WTC11 (cell line): ENCODE results near the gene FAM3D. TPM values are rescaled to one million over a fixed set of nuclear protein-coding genes. Genes with fewer than 3 reads are reported as not detected.

Experiments
- ATAC-seq: fragments of 200-7000 bp; cut with Tn5 transposase; 2 replicates; pipeline ENCODE4 v1.10.0; 2021; ENCODE audit warnings: mild to moderate bottlenecking, moderate library complexity
- CTCF ChIA-PET: fragments of 300-600 bp; sonication (Branson Sonifier 250); formaldehyde crosslinking; loops from one replicate; lab custom pipeline; 2021; ENCODE audit warnings: antibody characterized with exemption; lab: Charles Lee
- POLR2A ChIA-PET: fragments of 350-600 bp; sonication (Branson Sonifier 250); formaldehyde crosslinking; loops from one replicate; lab custom pipeline; 2021; ENCODE audit warnings: antibody characterized with exemption; lab: Charles Lee
- DNase-seq: peaks from one replicate; pipeline ENCODE4 v3.0.0; 2021; ENCODE audit warnings: low spot score
- H3K27ac Mint-ChIP-seq: 2 replicates; pipeline ENCODE4 v1.8.0; 2021; ENCODE audit warnings: mixed read lengths
- H3K27me3 Mint-ChIP-seq: 2 replicates; pipeline ENCODE4 v1.8.0; 2021; ENCODE audit warnings: low read depth, mild to moderate bottlenecking, moderate library complexity, mixed read lengths
- H3K36me3 Mint-ChIP-seq: 2 replicates; pipeline ENCODE4 v1.8.0; 2021; ENCODE audit warnings: mixed read lengths
- H3K4me1 Mint-ChIP-seq: 2 replicates; pipeline ENCODE4 v1.8.0; 2022; ENCODE audit warnings: mixed read lengths
- H3K4me3 Mint-ChIP-seq: 2 replicates; pipeline ENCODE4 v1.8.0; 2021; ENCODE audit warnings: mild to moderate bottlenecking, moderate library complexity, mixed read lengths
- H3K9me3 Mint-ChIP-seq: 2 replicates; pipeline ENCODE4 v1.8.0; 2021; ENCODE audit warnings: mixed read lengths
- FOXP1 ChIP-seq: sonication (generic); formaldehyde crosslinking; IDR thresholded peaks from 2 replicates; pipeline ENCODE4 v1.8.0; 2022; ENCODE audit warnings: missing genetic modification reagents, mild to moderate bottlenecking, moderate library complexity, borderline replicate concordance
- GABPB1 ChIP-seq: sonication (generic); formaldehyde crosslinking; IDR thresholded peaks from 2 replicates; pipeline ENCODE4 v1.8.1; 2023; ENCODE audit warnings: mild to moderate bottlenecking, missing genetic modification reagents
- SP1 ChIP-seq: sonication (generic); formaldehyde crosslinking; conservative IDR thresholded peaks from 2 replicates; pipeline ENCODE4 v1.8.1; 2022; ENCODE audit warnings: missing genetic modification reagents
- TEAD1 ChIP-seq: sonication (generic); formaldehyde crosslinking; IDR thresholded peaks from 2 replicates; pipeline ENCODE4 v1.8.0; 2022; ENCODE audit warnings: mild to moderate bottlenecking, missing genetic modification reagents
- ZNF219 ChIP-seq: sonication (generic); formaldehyde crosslinking; IDR thresholded peaks from 2 replicates; pipeline ENCODE4 v1.8.0; 2023; ENCODE audit warnings: missing genetic modification reagents, mild to moderate bottlenecking, borderline replicate concordance
- ZNF232 ChIP-seq: sonication (generic); formaldehyde crosslinking; IDR thresholded peaks from 2 replicates; pipeline ENCODE4 v1.8.0; 2022; ENCODE audit warnings: mild to moderate bottlenecking, missing genetic modification reagents
- ZNF671 ChIP-seq: fragments of 250-450 bp; sonication (Bioruptor Pico); IDR thresholded peaks from 2 replicates; pipeline ENCODE4 v1.8.0; 2021; ENCODE audit warnings: mild to moderate bottlenecking
- total RNA-seq: library from RNA; stranded (reverse); gene quantifications from 3 replicates; pipeline ENCODE4 v1.2.3, GENCODE V29; 2021
- TF ChIP-seq, protein P1 (sequence below): fragments of 250-450 bp; sonication (Bioruptor Pico); conservative IDR thresholded peaks from 2 replicates; pipeline ENCODE4 v1.9.0; 2021; ENCODE audit warnings: mild to moderate bottlenecking
- TF ChIP-seq, protein P2 (sequence below): sonication (generic); formaldehyde crosslinking; IDR thresholded peaks from 2 replicates; pipeline ENCODE4 v1.8.1; 2023; ENCODE audit warnings: mild to moderate bottlenecking, missing genetic modification reagents, moderate library complexity
- TF ChIP-seq, protein P3 (sequence below): sonication (generic); formaldehyde crosslinking; IDR thresholded peaks from 2 replicates; pipeline ENCODE4 v1.8.0; 2023; ENCODE audit warnings: missing genetic modification reagents, mild to moderate bottlenecking, borderline replicate concordance
- TF ChIP-seq, protein P4 (sequence below): sonication (generic); formaldehyde crosslinking; IDR thresholded peaks from 2 replicates; pipeline ENCODE4 v1.8.1; 2023; ENCODE audit warnings: mild to moderate bottlenecking, moderate library complexity, missing genetic modification reagents
- TF ChIP-seq, protein P5 (sequence below): sonication (generic); formaldehyde crosslinking; conservative IDR thresholded peaks from 2 replicates; pipeline ENCODE4 v1.8.1; 2023; ENCODE audit warnings: mild to moderate bottlenecking, low read depth, missing genetic modification reagents, moderate library complexity
- TF ChIP-seq, protein P6 (sequence below): sonication (generic); formaldehyde crosslinking; IDR thresholded peaks from 2 replicates; pipeline ENCODE4 v1.8.1; 2023; ENCODE audit warnings: mild to moderate bottlenecking, missing genetic modification reagents, moderate library complexity

Gene FAM3D
- total RNA-seq, 1 experiment from 2014 or later = 0.66 TPM

DNA sequence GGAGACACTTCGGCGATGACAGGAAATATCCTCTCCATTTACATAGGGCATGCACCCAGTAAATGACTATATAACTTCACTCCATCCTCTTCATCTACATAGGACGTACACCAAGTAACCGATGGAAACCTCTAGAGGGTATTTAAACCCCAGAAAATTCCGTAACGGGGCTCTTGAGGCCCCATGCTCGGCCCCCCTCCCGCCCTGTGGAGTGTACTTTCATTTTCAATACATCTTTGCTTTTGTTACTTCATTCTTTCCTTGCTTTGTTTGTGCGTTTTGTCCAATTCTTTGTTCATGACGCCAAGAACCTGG lies 81.9 kb downstream of the FAM3D start:
- peaks cover 47% of the 10 kb centered on the region for H3K27me3 Mint-ChIP-seq
- CTCF ChIA-PET = interaction anchor here (0.9 to 3.2 kb wide), 15 partner anchors 8 to 278 kb away, joined by 3 to 27 read pairs (median 5); partner anchors contain the start of genes FAM107A, HTD2 and RPP14

More for the DNA sequence above, 81.9 kb downstream of the FAM3D start:
- ATAC-seq = no peak
- H3K36me3 Mint-ChIP-seq = no peaks in the 10 kb centered on the region
- no peak for TF ChIP-seq FOXP1
- TF ChIP-seq, protein P1, sequence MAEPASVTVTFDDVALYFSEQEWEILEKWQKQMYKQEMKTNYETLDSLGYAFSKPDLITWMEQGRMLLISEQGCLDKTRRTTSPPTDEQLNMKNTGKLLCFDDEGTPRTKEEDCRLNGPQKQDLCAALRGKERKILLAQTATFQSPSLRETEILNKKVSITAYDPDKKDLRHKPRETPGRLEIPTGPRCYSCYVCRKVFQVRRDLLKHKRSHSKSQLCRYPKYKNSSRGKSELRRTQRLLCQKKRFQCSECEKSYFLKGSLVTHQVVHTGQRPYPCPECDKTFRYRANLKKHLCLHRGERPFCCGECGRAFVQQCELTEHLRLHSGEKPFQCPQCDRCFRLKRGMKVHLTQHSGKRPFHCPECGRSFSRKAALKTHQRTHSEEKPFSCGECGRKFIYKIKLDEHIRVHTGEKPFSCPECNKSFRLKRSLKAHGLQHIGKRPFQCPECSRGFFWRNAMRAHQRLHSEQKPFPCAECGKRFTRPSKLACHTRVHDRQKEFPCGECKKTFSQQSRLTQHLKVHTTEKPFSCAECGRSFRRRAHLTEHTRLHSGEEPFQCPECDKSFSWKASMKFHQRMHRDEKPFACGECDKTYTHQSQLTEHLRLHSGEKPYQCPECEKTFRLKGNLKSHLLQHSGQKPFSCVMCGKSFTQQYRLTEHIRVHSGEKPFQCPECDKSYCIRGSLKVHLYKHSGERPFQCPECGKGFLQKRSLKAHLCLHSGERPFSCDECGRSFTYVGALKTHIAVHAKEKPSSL (CRISPR knock-in tag) = no peak
- TF ChIP-seq TEAD1 (CRISPR knock-in tag) = no peak
- TF ChIP-seq ZNF232 (CRISPR knock-in tag) = no peak
- no peak for TF ChIP-seq SP1 (CRISPR knock-in tag)
- no peak for TF ChIP-seq GABPB1
- TF ChIP-seq, protein P2, sequence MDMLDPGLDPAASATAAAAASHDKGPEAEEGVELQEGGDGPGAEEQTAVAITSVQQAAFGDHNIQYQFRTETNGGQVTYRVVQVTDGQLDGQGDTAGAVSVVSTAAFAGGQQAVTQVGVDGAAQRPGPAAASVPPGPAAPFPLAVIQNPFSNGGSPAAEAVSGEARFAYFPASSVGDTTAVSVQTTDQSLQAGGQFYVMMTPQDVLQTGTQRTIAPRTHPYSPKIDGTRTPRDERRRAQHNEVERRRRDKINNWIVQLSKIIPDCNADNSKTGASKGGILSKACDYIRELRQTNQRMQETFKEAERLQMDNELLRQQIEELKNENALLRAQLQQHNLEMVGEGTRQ (CRISPR knock-in tag) = no peak
- TF ChIP-seq, protein P3, sequence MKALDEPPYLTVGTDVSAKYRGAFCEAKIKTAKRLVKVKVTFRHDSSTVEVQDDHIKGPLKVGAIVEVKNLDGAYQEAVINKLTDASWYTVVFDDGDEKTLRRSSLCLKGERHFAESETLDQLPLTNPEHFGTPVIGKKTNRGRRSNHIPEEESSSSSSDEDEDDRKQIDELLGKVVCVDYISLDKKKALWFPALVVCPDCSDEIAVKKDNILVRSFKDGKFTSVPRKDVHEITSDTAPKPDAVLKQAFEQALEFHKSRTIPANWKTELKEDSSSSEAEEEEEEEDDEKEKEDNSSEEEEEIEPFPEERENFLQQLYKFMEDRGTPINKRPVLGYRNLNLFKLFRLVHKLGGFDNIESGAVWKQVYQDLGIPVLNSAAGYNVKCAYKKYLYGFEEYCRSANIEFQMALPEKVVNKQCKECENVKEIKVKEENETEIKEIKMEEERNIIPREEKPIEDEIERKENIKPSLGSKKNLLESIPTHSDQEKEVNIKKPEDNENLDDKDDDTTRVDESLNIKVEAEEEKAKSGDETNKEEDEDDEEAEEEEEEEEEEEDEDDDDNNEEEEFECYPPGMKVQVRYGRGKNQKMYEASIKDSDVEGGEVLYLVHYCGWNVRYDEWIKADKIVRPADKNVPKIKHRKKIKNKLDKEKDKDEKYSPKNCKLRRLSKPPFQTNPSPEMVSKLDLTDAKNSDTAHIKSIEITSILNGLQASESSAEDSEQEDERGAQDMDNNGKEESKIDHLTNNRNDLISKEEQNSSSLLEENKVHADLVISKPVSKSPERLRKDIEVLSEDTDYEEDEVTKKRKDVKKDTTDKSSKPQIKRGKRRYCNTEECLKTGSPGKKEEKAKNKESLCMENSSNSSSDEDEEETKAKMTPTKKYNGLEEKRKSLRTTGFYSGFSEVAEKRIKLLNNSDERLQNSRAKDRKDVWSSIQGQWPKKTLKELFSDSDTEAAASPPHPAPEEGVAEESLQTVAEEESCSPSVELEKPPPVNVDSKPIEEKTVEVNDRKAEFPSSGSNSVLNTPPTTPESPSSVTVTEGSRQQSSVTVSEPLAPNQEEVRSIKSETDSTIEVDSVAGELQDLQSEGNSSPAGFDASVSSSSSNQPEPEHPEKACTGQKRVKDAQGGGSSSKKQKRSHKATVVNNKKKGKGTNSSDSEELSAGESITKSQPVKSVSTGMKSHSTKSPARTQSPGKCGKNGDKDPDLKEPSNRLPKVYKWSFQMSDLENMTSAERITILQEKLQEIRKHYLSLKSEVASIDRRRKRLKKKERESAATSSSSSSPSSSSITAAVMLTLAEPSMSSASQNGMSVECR (CRISPR knock-in tag) = no peak
- TF ChIP-seq, protein P4, sequence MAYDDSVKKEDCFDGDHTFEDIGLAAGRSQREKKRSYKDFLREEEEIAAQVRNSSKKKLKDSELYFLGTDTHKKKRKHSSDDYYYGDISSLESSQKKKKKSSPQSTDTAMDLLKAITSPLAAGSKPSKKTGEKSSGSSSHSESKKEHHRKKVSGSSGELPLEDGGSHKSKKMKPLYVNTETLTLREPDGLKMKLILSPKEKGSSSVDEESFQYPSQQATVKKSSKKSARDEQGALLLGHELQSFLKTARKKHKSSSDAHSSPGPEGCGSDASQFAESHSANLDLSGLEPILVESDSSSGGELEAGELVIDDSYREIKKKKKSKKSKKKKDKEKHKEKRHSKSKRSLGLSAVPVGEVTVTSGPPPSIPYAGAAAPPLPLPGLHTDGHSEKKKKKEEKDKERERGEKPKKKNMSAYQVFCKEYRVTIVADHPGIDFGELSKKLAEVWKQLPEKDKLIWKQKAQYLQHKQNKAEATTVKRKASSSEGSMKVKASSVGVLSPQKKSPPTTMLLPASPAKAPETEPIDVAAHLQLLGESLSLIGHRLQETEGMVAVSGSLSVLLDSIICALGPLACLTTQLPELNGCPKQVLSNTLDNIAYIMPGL (CRISPR knock-in tag) = no peak
- TF ChIP-seq, protein P5, sequence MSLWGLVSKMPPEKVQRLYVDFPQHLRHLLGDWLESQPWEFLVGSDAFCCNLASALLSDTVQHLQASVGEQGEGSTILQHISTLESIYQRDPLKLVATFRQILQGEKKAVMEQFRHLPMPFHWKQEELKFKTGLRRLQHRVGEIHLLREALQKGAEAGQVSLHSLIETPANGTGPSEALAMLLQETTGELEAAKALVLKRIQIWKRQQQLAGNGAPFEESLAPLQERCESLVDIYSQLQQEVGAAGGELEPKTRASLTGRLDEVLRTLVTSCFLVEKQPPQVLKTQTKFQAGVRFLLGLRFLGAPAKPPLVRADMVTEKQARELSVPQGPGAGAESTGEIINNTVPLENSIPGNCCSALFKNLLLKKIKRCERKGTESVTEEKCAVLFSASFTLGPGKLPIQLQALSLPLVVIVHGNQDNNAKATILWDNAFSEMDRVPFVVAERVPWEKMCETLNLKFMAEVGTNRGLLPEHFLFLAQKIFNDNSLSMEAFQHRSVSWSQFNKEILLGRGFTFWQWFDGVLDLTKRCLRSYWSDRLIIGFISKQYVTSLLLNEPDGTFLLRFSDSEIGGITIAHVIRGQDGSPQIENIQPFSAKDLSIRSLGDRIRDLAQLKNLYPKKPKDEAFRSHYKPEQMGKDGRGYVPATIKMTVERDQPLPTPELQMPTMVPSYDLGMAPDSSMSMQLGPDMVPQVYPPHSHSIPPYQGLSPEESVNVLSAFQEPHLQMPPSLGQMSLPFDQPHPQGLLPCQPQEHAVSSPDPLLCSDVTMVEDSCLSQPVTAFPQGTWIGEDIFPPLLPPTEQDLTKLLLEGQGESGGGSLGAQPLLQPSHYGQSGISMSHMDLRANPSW (CRISPR knock-in tag) = no peak
- TF ChIP-seq ZNF671 = no peak
- TF ChIP-seq, protein P6, sequence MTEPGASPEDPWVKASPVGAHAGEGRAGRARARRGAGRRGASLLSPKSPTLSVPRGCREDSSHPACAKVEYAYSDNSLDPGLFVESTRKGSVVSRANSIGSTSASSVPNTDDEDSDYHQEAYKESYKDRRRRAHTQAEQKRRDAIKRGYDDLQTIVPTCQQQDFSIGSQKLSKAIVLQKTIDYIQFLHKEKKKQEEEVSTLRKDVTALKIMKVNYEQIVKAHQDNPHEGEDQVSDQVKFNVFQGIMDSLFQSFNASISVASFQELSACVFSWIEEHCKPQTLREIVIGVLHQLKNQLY (CRISPR knock-in tag) = no peak
- TF ChIP-seq ZNF219 (CRISPR knock-in tag) = no peak
- H3K4me1 Mint-ChIP-seq = peaks cover 44% of the 10 kb centered on the region
- no peaks in the 10 kb centered on the region for H3K9me3 Mint-ChIP-seq
- DNase-seq = no peak
- POLR2A ChIA-PET = interaction anchor here (1.2 kb wide), 1 partner anchor 18 kb away, joined by 5 read pairs; no protein-coding TSS in a partner anchor
- peak overlapping the region; percentile 63 for H3K4me3 Mint-ChIP-seq
- no peak overlapping the region for H3K27ac Mint-ChIP-seq

Other genes starting within 250 kb of the FAM3D start
- gene PDHB, start 232.9 kb downstream of the FAM3D start, total RNA-seq = 121 to 131 TPM (median 123 TPM) in 3 replicates
- gene KCTD6, start 174.7 kb downstream of the FAM3D start, total RNA-seq = 15.2 to 16.4 TPM (median 15.5 TPM) in 3 replicates
- 1.1 to 1.8 TPM (median 1.1 TPM) in 3 replicates for gene ACOX2, start 129.6 kb downstream of the FAM3D start, total RNA-seq
- gene FAM107A, start 89.4 kb downstream of the FAM3D start, total RNA-seq = 0.31 to 0.76 TPM (median 0.55 TPM) in 3 replicates